SU-DHL-6 (cell line): ENCODE measurements around the gene YKT6.

Source experiments
- H2AFZ ChIP-seq: fragments of 200-600 bp; sonication (generic); 2 replicates; pipeline ENCODE4 v1.6.1; 2014; ENCODE audit warnings: low read depth, mild to moderate bottlenecking, moderate library complexity, mixed read lengths, antibody characterized with exemption, low read length; ENCODE audit not compliant: severe bottlenecking
- H3F3A ChIP-seq: fragments of 200-600 bp; shearing (Covaris generic); 2 replicates; pipeline ENCODE4 v1.6.0; 2016; ENCODE audit warnings: antibody characterized with exemption, mild to moderate bottlenecking; ENCODE audit not compliant: insufficient read depth
- H3K27ac ChIP-seq: fragments of 200-600 bp; sonication (generic); 2 replicates; pipeline ENCODE4 v1.5.1; 2016; ENCODE audit warnings: low read depth, mild to moderate bottlenecking, low read length, moderate library complexity, mixed read lengths
- H3K27me3 ChIP-seq: fragments of 200-600 bp; sonication (generic), shearing (Covaris generic); 2 replicates; pipeline ENCODE4 v1.6.0; 2014; ENCODE audit warnings: mild to moderate bottlenecking, low read length
- H3K36me3 ChIP-seq: fragments of 200-600 bp; sonication (generic); 2 replicates; pipeline ENCODE4 v1.6.1; 2014; ENCODE audit warnings: mild to moderate bottlenecking, low read length, mixed read lengths
- H3K4me2 ChIP-seq: fragments of 300-600, 200-600 bp; shearing (Covaris generic), sonication (generic); 2 replicates; pipeline ENCODE4 v1.6.0; 2014; ENCODE audit warnings: low read length, low read depth, mild to moderate bottlenecking; ENCODE audit not compliant: poor library complexity, severe bottlenecking
- H3K4me3 ChIP-seq: fragments of 200-600 bp; sonication (generic); 2 replicates; pipeline ENCODE4 v1.5.1; 2014; ENCODE audit warnings: antibody characterized with exemption, low read length, mild to moderate bottlenecking, mixed read lengths; ENCODE audit not compliant: insufficient read depth, poor library complexity, severe bottlenecking
- H3K79me2 ChIP-seq: fragments of 200-600 bp; sonication (generic); 2 replicates; pipeline ENCODE4 v1.6.1; 2014; ENCODE audit warnings: mild to moderate bottlenecking, low read length, moderate library complexity; ENCODE audit not compliant: insufficient read depth
- H3K9ac ChIP-seq: fragments of 200-600 bp; sonication (generic); 2 replicates; pipeline ENCODE4 v1.7.0; 2014; ENCODE audit warnings: mild to moderate bottlenecking, low read length
- H3K9me2 ChIP-seq: fragments of 200-600 bp; sonication (generic); replicated peaks from 2 replicates; pipeline ENCODE4 v1.6.1; 2014; ENCODE audit warnings: low read length; ENCODE audit not compliant: insufficient read depth
- H3K9me3 ChIP-seq: fragments of 200-600 bp; sonication (generic); 2 replicates; pipeline ENCODE4 v1.6.1; 2014; ENCODE audit warnings: low read length, mixed read lengths; ENCODE audit not compliant: insufficient read depth
- H4K20me1 ChIP-seq: fragments of 200-600 bp; sonication (generic); 2 replicates; pipeline ENCODE4 v1.6.1; 2014; ENCODE audit warnings: low read depth, mild to moderate bottlenecking, antibody characterized with exemption, low read length, moderate library complexity, mixed read lengths
- EZH2phosphoT487 ChIP-seq: fragments of 200-600 bp; sonication (generic), shearing (Covaris generic); conservative IDR thresholded peaks from 2 replicates; pipeline ENCODE4 v1.6.1; 2018; ENCODE audit warnings: mild to moderate bottlenecking, antibody characterized with exemption, low read length, moderate library complexity, mixed read lengths
- TF ChIP-seq, protein P1 (sequence below): fragments of 200-600 bp; sonication (generic); IDR thresholded peaks from one replicate; pipeline ENCODE4 v1.5.1; 2017; ENCODE audit warnings: antibody characterized with exemption, mild to moderate bottlenecking, low read length, moderate library complexity; ENCODE audit not compliant: insufficient read depth, poor library complexity, severe bottlenecking

The YKT6 gene

DNA sequence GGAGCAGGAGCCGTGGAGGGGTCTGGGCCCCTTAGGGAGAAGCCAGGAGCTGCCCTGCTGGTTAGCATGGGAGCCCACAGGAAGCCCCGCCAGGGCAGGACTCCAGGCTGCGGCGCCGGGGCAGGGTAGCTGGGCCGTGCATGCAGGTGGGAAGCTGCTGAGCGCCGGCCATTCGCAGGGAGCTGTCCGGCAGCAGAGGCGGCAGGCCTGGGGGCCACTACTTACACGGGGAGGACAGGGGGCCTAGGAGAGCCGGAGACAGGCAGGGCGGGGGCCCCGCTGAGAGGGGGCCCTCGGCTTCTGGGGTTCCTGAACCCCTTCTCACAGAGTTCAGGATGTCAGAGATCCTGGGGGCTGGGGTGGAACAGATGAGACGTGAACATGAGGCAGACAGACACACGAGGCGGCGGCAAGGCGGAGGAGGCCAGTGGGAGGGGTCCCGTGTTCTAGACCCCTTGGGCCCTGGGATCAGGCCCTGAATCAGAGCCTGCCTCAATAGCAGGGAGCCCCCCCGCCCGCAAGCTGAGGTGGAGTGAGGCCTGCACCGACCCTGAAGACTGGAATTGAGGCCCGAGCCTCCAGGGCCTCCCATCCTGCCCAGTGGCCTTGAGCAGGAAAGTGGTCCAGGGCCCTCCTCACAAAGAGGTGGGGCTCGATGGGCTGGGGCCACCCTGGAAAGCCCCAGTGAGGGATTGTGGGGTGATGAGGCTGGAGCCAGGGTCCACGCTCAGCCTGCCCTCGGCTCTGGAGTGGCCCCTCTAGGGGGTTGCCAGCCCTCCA is 28.0 kb downstream of the YKT6 start:
- Histone ChIP-seq H3K4me3 (no peak overlapping the region), H3K4me2 (no peak overlapping the region), H3K9me2 (no peaks in the 10 kb centered on the region), H3K36me3 (no peaks in the 10 kb centered on the region), H3K27me3 (no peaks in the 10 kb centered on the region), H3K79me2 (no peaks in the 10 kb centered on the region), H3K27ac (no peak overlapping the region), H3K9ac (no peak overlapping the region), H3F3A (no peaks in the 10 kb centered on the region), H4K20me1 (no peaks in the 10 kb centered on the region), H3K9me3 (no peaks in the 10 kb centered on the region), H2AFZ (no peak overlapping the region)
- no peak for TF ChIP-seq EZH2phosphoT487
- TF ChIP-seq, protein P1, sequence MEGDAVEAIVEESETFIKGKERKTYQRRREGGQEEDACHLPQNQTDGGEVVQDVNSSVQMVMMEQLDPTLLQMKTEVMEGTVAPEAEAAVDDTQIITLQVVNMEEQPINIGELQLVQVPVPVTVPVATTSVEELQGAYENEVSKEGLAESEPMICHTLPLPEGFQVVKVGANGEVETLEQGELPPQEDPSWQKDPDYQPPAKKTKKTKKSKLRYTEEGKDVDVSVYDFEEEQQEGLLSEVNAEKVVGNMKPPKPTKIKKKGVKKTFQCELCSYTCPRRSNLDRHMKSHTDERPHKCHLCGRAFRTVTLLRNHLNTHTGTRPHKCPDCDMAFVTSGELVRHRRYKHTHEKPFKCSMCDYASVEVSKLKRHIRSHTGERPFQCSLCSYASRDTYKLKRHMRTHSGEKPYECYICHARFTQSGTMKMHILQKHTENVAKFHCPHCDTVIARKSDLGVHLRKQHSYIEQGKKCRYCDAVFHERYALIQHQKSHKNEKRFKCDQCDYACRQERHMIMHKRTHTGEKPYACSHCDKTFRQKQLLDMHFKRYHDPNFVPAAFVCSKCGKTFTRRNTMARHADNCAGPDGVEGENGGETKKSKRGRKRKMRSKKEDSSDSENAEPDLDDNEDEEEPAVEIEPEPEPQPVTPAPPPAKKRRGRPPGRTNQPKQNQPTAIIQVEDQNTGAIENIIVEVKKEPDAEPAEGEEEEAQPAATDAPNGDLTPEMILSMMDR, result no peak

DNA sequence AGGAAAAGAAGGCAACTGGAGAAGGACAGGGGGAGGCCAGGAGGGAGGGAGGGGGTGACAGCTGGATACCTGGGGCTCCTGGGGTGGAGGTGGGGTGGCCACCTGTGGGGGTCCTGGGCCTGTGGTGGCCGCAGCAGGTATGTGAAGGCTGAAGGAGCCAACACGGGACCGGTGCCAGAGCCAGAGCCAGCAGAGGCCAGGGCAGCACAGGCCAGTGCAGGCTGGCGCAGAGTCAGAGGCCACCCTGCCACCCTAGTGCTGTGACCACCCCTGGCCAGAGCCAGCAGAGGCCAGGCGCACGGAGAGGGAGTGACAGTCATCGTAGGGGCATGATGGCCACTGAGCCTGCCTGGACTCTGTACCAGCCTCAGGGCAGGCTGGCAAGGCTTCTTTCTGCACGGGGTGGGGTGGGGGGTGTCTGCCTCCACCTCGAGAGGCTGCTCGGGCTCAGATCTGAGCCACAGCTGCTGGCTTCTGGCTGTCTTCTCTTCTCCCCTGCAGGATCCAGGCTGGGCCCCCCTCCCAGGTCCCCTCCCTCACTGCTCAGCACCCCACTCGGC is 28.8 kb downstream of the YKT6 start:
- no peak overlapping the region for H3K4me3 ChIP-seq
- H3K4me2 ChIP-seq, result no peak overlapping the region
- H3K9me3 ChIP-seq, result no peaks in the 10 kb centered on the region
- no peaks in the 10 kb centered on the region for H3F3A ChIP-seq
- no peaks in the 10 kb centered on the region for H4K20me1 ChIP-seq
- no peaks in the 10 kb centered on the region for H3K36me3 ChIP-seq
- H3K9ac ChIP-seq, result no peak overlapping the region
- TF ChIP-seq, protein P1, result no peak
- no peak for TF ChIP-seq EZH2phosphoT487
- H3K27ac ChIP-seq, result no peak overlapping the region
- H3K9me2 ChIP-seq, result no peaks in the 10 kb centered on the region
- H2AFZ ChIP-seq, result no peak overlapping the region
- H3K27me3 ChIP-seq, result no peaks in the 10 kb centered on the region
- no peaks in the 10 kb centered on the region for H3K79me2 ChIP-seq

DNA sequence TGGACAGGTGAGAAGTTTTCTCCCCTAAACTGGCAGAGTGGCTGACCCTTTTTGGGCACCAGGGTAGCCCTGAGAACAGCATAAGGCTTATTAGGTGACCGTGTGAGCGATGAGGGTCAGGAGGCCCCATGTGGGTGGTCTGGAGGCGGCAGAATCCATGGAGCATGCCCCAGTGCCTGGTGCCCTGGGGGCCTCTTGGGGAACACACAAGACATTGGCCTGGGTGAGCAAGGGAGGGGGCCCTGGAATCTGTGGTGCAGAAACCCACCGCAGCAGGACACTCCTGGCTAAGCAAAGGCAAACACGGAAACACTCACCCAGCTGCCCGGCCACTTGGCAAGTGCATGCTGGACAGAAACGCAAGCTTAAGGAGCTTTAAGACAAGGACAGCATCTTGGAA is 29.5 kb downstream of the YKT6 start:
- no peak overlapping the region for H3K9ac ChIP-seq
- no peaks in the 10 kb centered on the region for H3K79me2 ChIP-seq
- H3K36me3 ChIP-seq, result no peaks in the 10 kb centered on the region
- no peaks in the 10 kb centered on the region for H4K20me1 ChIP-seq
- TF ChIP-seq, protein P1, result no peak
- TF ChIP-seq EZH2phosphoT487, result no peak
- H3K27ac ChIP-seq, result no peak overlapping the region
- H3F3A ChIP-seq, result no peaks in the 10 kb centered on the region
- H3K9me2 ChIP-seq, result no peaks in the 10 kb centered on the region
- no peak overlapping the region for H3K4me3 ChIP-seq
- H3K27me3 ChIP-seq, result no peaks in the 10 kb centered on the region
- no peak overlapping the region for H3K4me2 ChIP-seq
- no peak overlapping the region for H2AFZ ChIP-seq
- H3K9me3 ChIP-seq, result no peaks in the 10 kb centered on the region
